Measurements from ENCODE around the gene SNAP23. TPM values are rescaled to one million over a fixed set of nuclear protein-coding genes. Genes with fewer than 3 reads are reported as not detected.

Gene SNAP23
- polyA plus RNA-seq, 1 donor (not counting 4 experiments of a cell fraction or from before 2014, with no cell fraction given), result 68.4 TPM

DNA sequence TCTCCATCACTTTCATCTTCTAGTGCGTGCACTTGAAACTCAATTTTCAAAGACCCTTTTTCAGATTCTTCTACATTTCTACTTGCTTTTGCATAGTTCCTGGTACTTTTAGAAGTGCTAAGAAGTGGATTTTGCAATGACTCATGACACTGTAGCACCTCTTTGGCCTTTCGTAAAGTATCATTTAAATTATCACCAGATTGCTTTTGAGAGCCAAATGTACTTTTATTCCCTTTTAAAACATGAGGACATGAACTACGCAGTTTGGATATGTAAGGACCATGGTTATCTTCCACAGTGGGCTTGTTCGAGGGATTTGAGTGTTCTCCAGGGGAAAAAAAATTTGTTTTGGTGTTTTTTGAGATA is 45.0 kb upstream of the SNAP23 start:
- H4K20me1 ChIP-seq (ENCODE audit: control insufficient read depth, extremely low read depth, insufficient read depth, low read length), result no peaks in the 10 kb centered on the region
- H3K9me1 ChIP-seq (ENCODE audit: control insufficient read depth, extremely low read depth, insufficient read depth, low read length), result no peaks in the 10 kb centered on the region
- H3K36me3 ChIP-seq (ENCODE audit: control insufficient read depth in 2 of 2, extremely low read depth in 1 of 2, insufficient read depth in 2 of 2, low read length in 2 of 2), result peaks cover 3 to 22% of the 10 kb centered on the region in 2 experiments
- DNase-seq (ENCODE audit: low read depth, low spot score) (no peak), FAIRE-seq (no peak)
- H3K79me2 ChIP-seq (ENCODE audit: control insufficient read depth, insufficient read depth, low read length), result no peaks in the 10 kb centered on the region
- no peak overlapping the region for H3K9ac ChIP-seq (ENCODE audit: control insufficient read depth, extremely low read depth, insufficient read depth, low read length)
- no peak overlapping the region for H2AFZ ChIP-seq (ENCODE audit: control insufficient read depth, low read length)
- H3K4me2 ChIP-seq (ENCODE audit: control insufficient read depth, extremely low read depth, insufficient read depth, low read depth, low read length), result no peak overlapping the region
- peaks cover 4% of the 10 kb centered on the region for H3K4me1 ChIP-seq (ENCODE audit: control insufficient read depth, extremely low read depth, insufficient read depth, low read length)
- H3K4me3 ChIP-seq (ENCODE audit: control insufficient read depth in 2 of 3, extremely low read depth in 1 of 3, insufficient read depth in 2 of 3, low read depth in 1 of 3, low read length in 3 of 3), result no peak overlapping the region
- no peak overlapping the region for H3K27ac ChIP-seq (ENCODE audit: control insufficient read depth, insufficient read depth, low read length)
- H3K9me3 ChIP-seq (ENCODE audit: control insufficient read depth, low read depth, low read length), result no peaks in the 10 kb centered on the region
- TF ChIP-seq, protein P1, sequence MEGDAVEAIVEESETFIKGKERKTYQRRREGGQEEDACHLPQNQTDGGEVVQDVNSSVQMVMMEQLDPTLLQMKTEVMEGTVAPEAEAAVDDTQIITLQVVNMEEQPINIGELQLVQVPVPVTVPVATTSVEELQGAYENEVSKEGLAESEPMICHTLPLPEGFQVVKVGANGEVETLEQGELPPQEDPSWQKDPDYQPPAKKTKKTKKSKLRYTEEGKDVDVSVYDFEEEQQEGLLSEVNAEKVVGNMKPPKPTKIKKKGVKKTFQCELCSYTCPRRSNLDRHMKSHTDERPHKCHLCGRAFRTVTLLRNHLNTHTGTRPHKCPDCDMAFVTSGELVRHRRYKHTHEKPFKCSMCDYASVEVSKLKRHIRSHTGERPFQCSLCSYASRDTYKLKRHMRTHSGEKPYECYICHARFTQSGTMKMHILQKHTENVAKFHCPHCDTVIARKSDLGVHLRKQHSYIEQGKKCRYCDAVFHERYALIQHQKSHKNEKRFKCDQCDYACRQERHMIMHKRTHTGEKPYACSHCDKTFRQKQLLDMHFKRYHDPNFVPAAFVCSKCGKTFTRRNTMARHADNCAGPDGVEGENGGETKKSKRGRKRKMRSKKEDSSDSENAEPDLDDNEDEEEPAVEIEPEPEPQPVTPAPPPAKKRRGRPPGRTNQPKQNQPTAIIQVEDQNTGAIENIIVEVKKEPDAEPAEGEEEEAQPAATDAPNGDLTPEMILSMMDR (optimal IDR thresholded peaks at IDR 0.05 in 1 of 3, IDR thresholded peaks at IDR 0.05 in 1 of 3, conservative IDR thresholded peaks at IDR 0.05 in 1 of 3; ENCODE audit: extremely low read depth in 1 of 3, insufficient read depth in 2 of 3, low read length in 3 of 3), result no peak
- no peak for TF ChIP-seq EZH2 (IDR thresholded peaks at IDR 0.05; ENCODE audit: low read length)
- H3K27me3 ChIP-seq (ENCODE audit: control insufficient read depth, extremely low read depth, insufficient read depth, low read length), result no peaks in the 10 kb centered on the region
- dilution Hi-C loops (cut with MboI; ENCODE audit: extremely low pct_ligation_motif_present, low sequenced_read_pairs), result no loop called here

DNA sequence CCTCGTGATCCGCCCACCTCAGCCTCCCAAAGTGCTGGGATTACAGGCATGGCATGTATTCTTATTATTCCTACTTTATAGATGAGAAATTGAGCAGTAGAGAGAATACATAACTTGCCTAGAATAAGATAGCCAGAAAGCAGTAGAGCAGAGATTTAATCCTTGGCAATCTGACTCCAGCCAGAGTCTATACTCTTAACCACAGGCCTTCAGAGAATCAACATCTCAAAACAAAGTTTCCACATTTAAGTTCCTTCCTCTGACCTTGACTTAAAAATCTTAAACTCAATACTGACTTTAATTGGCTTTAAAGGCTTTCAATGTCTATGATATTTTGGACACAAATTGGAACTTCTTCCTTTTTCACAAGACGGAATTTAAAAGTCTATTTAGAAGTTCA is 41.6 kb upstream of the SNAP23 start:
- H3K4me1 ChIP-seq (ENCODE audit: control insufficient read depth, extremely low read depth, insufficient read depth, low read length), result peaks cover 10% of the 10 kb centered on the region
- dilution Hi-C loops (cut with MboI; ENCODE audit: extremely low pct_ligation_motif_present, low sequenced_read_pairs), result no loop called here

More for the DNA sequence above, 41.6 kb upstream of the SNAP23 start:
- no peaks in the 10 kb centered on the region for H3K9me3 ChIP-seq (ENCODE audit: control insufficient read depth, low read depth, low read length)
- no peak overlapping the region for H3K27ac ChIP-seq (ENCODE audit: control insufficient read depth, insufficient read depth, low read length)
- TF ChIP-seq EZH2 (IDR thresholded peaks at IDR 0.05; ENCODE audit: low read length), result no peak
- TF ChIP-seq, protein P1 (optimal IDR thresholded peaks at IDR 0.05 in 1 of 3, IDR thresholded peaks at IDR 0.05 in 1 of 3, conservative IDR thresholded peaks at IDR 0.05 in 1 of 3; ENCODE audit: extremely low read depth in 1 of 3, insufficient read depth in 2 of 3, low read length in 3 of 3), result no peak
- no peaks in the 10 kb centered on the region for H3K9me1 ChIP-seq (ENCODE audit: control insufficient read depth, extremely low read depth, insufficient read depth, low read length)
- no peaks in the 10 kb centered on the region for H3K79me2 ChIP-seq (ENCODE audit: control insufficient read depth, insufficient read depth, low read length)
- peaks cover 3 to 17% of the 10 kb centered on the region in 2 experiments for H3K36me3 ChIP-seq (ENCODE audit: control insufficient read depth in 2 of 2, extremely low read depth in 1 of 2, insufficient read depth in 2 of 2, low read length in 2 of 2)
- H3K9ac ChIP-seq (ENCODE audit: control insufficient read depth, extremely low read depth, insufficient read depth, low read length), result no peak overlapping the region
- no peaks in the 10 kb centered on the region for H3K27me3 ChIP-seq (ENCODE audit: control insufficient read depth, extremely low read depth, insufficient read depth, low read length)
- DNase-seq (ENCODE audit: low read depth, low spot score) (no peak), FAIRE-seq (no peak)
- H4K20me1 ChIP-seq (ENCODE audit: control insufficient read depth, extremely low read depth, insufficient read depth, low read length), result no peaks in the 10 kb centered on the region
- no peak overlapping the region for H3K4me2 ChIP-seq (ENCODE audit: control insufficient read depth, extremely low read depth, insufficient read depth, low read depth, low read length)
- H2AFZ ChIP-seq (ENCODE audit: control insufficient read depth, low read length), result no peak overlapping the region
- no peak overlapping the region for H3K4me3 ChIP-seq (ENCODE audit: control insufficient read depth in 2 of 3, extremely low read depth in 1 of 3, insufficient read depth in 2 of 3, low read depth in 1 of 3, low read length in 3 of 3)
